Measurements from ENCODE around the gene HOGA1. TPM values are rescaled to one million over a fixed set of nuclear protein-coding genes. Genes with fewer than 3 reads are reported as not detected.

Gene HOGA1
- total and polyA plus RNA-seq, 2 experiments from 2014 or later: 5.8 to 6.9 TPM

GRCh38 chr10:97612386-97612785 lies 28.2 kb downstream of the HOGA1 start:
- no peak overlapping the region for H3K27ac ChIP-seq
- DNase-seq (ENCODE audit: low spot score): peak; percentile 56
- no peaks in the 10 kb centered on the region for H3K9me2 ChIP-seq (replicated peaks; ENCODE audit: insufficient read depth)
- H3K4me2 ChIP-seq: no peak overlapping the region
- peak; percentile 56 for TF ChIP-seq CTCF (IDR thresholded peaks at IDR 0.05; ENCODE audit: poor library complexity)
- no peak for TF ChIP-seq EZH2 (IDR thresholded peaks at IDR 0.05; ENCODE audit: borderline replicate concordance)
- TF ChIP-seq EZH2phosphoT487 (IDR thresholded peaks at IDR 0.05; ENCODE audit: low read depth, severe bottlenecking, unreplicated experiment): no peak
- H3K9me3 ChIP-seq (ENCODE audit: low read depth): no peaks in the 10 kb centered on the region
- H2AFZ ChIP-seq: no peak overlapping the region
- WGBS (ENCODE audit: low lambda C conversion rate, missing lambda C conversion rate): 56% methylated on average over 2 of the region's 2 CpGs
- H3K27me3 ChIP-seq: no peaks in the 10 kb centered on the region
- no peaks in the 10 kb centered on the region for H4K20me1 ChIP-seq (ENCODE audit: insufficient read depth, poor library complexity, severe bottlenecking)
- H3K4me1 ChIP-seq (ENCODE audit: insufficient read depth): no peaks in the 10 kb centered on the region
- no peaks in the 10 kb centered on the region for H3K36me3 ChIP-seq (replicated peaks; ENCODE audit: insufficient read depth, low read depth)
- no peak overlapping the region for H3K4me3 ChIP-seq
- no peaks in the 10 kb centered on the region for H3K79me2 ChIP-seq

GRCh38 chr10:97618285-97618684 lies 34.1 kb downstream of the HOGA1 start:
- Histone ChIP-seq H3K79me2 (no peaks in the 10 kb centered on the region), H3K9me3 (ENCODE audit: low read depth) (no peaks in the 10 kb centered on the region), H3K36me3 (replicated peaks; ENCODE audit: insufficient read depth, low read depth) (no peaks in the 10 kb centered on the region), H3K27me3 (no peaks in the 10 kb centered on the region), H3K4me1 (ENCODE audit: insufficient read depth) (no peaks in the 10 kb centered on the region), H3K4me3 (no peak overlapping the region), H3K9me2 (replicated peaks; ENCODE audit: insufficient read depth) (no peaks in the 10 kb centered on the region), H3K4me2 (no peak overlapping the region), H2AFZ (no peak overlapping the region), H3K27ac (no peak overlapping the region), H4K20me1 (ENCODE audit: insufficient read depth, poor library complexity, severe bottlenecking) (no peaks in the 10 kb centered on the region)
- TF ChIP-seq EZH2 (IDR thresholded peaks at IDR 0.05; ENCODE audit: borderline replicate concordance) (no peak), EZH2phosphoT487 (IDR thresholded peaks at IDR 0.05; ENCODE audit: low read depth, severe bottlenecking, unreplicated experiment) (no peak), CTCF (IDR thresholded peaks at IDR 0.05; ENCODE audit: poor library complexity) (no peak)
- WGBS (ENCODE audit: low lambda C conversion rate, missing lambda C conversion rate): 99% methylated on average over 4 of the region's 4 CpGs
- DNase-seq (ENCODE audit: low spot score): no peak

GRCh38 chr10:97618733-97619132 lies 34.5 kb downstream of the HOGA1 start:
- Histone ChIP-seq H3K79me2 (no peaks in the 10 kb centered on the region), H3K9me2 (replicated peaks; ENCODE audit: insufficient read depth) (no peaks in the 10 kb centered on the region), H3K27me3 (no peaks in the 10 kb centered on the region), H3K4me2 (no peak overlapping the region), H3K4me3 (no peak overlapping the region), H2AFZ (no peak overlapping the region), H4K20me1 (ENCODE audit: insufficient read depth, poor library complexity, severe bottlenecking) (no peaks in the 10 kb centered on the region), H3K27ac (no peak overlapping the region), H3K9me3 (ENCODE audit: low read depth) (no peaks in the 10 kb centered on the region), H3K4me1 (ENCODE audit: insufficient read depth) (no peaks in the 10 kb centered on the region), H3K36me3 (replicated peaks; ENCODE audit: insufficient read depth, low read depth) (no peaks in the 10 kb centered on the region)
- TF ChIP-seq CTCF (IDR thresholded peaks at IDR 0.05; ENCODE audit: poor library complexity) (no peak), EZH2phosphoT487 (IDR thresholded peaks at IDR 0.05; ENCODE audit: low read depth, severe bottlenecking, unreplicated experiment) (no peak), EZH2 (IDR thresholded peaks at IDR 0.05; ENCODE audit: borderline replicate concordance) (no peak)
- no peak for DNase-seq (ENCODE audit: low spot score)
- 96% methylated on average over 4 of the region's 4 CpGs for WGBS (ENCODE audit: low lambda C conversion rate, missing lambda C conversion rate)

GRCh38 chr10:97623277-97623676 lies 39.1 kb downstream of the HOGA1 start:
- 86% methylated on average over 1 of the region's 1 CpG for WGBS (ENCODE audit: low lambda C conversion rate, missing lambda C conversion rate)
- no peak for DNase-seq (ENCODE audit: low spot score)
- no peaks in the 10 kb centered on the region for H3K9me3 ChIP-seq (ENCODE audit: low read depth)

More at GRCh38 chr10:97623277-97623676, 39.1 kb downstream of the HOGA1 start:
- Histone ChIP-seq H4K20me1 (ENCODE audit: insufficient read depth, poor library complexity, severe bottlenecking) (no peaks in the 10 kb centered on the region), H3K27ac (no peak overlapping the region), H2AFZ (no peak overlapping the region), H3K4me1 (ENCODE audit: insufficient read depth) (no peaks in the 10 kb centered on the region), H3K36me3 (replicated peaks; ENCODE audit: insufficient read depth, low read depth) (no peaks in the 10 kb centered on the region), H3K4me2 (no peak overlapping the region), H3K9me2 (replicated peaks; ENCODE audit: insufficient read depth) (no peaks in the 10 kb centered on the region), H3K27me3 (no peaks in the 10 kb centered on the region), H3K79me2 (no peaks in the 10 kb centered on the region), H3K4me3 (no peak overlapping the region)
- TF ChIP-seq CTCF (IDR thresholded peaks at IDR 0.05; ENCODE audit: poor library complexity): no peak
- TF ChIP-seq EZH2phosphoT487 (IDR thresholded peaks at IDR 0.05; ENCODE audit: low read depth, severe bottlenecking, unreplicated experiment): no peak
- TF ChIP-seq EZH2 (IDR thresholded peaks at IDR 0.05; ENCODE audit: borderline replicate concordance): no peak

Data from hepatocyte (in vitro differentiated cells).